ENCODE measurements around the gene PPIF. TPM values are rescaled to one million over a fixed set of nuclear protein-coding genes. Genes with fewer than 3 reads are reported as not detected.

Gene PPIF
- total RNA-seq, 4 donors from 2014 or later = 40.2 to 141 (median 56.6) TPM

DNA sequence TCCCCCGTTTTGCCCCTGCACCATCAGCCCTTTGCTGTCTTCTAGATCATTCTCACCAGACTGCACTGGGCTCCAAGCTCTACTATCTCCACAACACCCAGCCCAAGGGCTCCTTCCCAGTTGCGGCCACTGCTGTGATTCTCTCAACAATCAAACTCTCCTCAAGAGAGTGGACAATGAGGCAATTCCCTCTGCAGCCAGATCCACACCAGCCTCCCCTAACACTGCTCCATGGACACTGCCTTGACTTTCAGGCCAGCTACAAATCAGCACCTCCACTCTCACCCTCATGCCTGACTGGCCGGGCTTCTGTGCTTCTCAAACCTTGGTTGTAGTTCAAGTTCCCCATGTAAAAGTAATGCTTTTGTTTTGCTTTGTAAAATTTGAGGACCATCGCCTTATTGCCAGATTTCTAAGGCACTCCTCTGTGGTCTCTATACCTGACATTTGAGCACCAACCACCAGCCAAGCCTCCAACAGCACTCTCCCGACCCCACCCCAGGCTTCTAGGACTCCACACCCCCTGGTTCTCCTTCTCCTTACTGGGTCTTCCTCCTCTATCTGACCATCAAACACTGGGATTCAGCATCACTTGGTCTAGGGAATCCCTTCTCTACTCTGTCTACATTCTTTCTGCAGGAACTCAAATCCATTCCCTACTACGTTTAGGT lies 45.4 kb downstream of the PPIF start:
- Histone ChIP-seq H3K4me3 (no peak overlapping the region), H3K9me3 (no peaks in the 10 kb centered on the region), H3K4me1 (peaks cover 6 to 39% (median 17%) of the 10 kb centered on the region in 3 donors), H3K27ac (no peak overlapping the region), H3K27me3 (no peaks in the 10 kb centered on the region), H3K36me3 (peaks cover 0 to 14% (median 0%) of the 10 kb centered on the region in 3 donors)
- TF ChIP-seq POLR2A (IDR thresholded peaks at IDR 0.05) (no peak), CTCF (IDR thresholded peaks at IDR 0.05) (no peak)
- WGBS, 2 donors = 78 to 90% methylated on average over 6 of the region's 6 CpGs
- DNase-seq = no peak
- intact Hi-C loops (cut with DNase I) = no loop called here

DNA sequence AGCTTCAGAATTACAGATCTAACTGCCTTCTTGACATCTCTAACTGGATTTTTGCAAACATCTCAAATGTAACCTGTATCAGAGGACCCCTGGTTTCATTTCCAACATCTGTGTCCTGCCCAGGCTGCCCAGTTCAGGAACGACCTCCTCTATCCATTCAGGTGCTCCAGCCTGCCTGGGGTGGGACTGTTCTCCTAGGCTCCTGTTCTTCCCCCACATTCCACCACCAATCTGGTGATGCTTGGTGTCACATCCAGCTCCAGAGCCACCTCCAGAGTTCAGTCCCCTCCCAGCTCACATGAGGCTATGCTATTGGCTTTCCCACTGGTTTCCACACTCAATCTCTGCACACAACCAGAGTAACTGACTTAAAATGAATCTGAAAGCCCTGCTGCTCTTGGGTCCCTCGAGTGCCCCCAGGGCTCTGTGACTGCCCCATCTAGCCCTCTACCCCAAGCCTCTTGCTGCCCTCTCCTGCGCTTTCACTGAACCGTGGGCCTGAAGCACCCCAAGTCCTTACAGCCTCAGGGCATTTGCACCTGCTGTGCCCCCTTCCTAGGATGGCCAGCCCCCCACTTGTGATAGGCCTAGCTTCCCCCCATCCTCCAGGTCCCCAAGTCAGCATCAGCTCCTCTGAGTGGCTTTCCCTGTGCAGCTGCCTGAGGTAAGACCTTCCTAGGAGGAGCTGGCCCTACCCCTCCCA lies 46.1 kb downstream of the PPIF start:
- Histone ChIP-seq H3K36me3 (peaks cover 0 to 14% (median 0%) of the 10 kb centered on the region in 3 donors), H3K27ac (peak overlapping the region in 1 of 4 donors; percentile 0), H3K27me3 (no peaks in the 10 kb centered on the region), H3K4me1 (peaks cover 10 to 37% (median 25%) of the 10 kb centered on the region in 3 donors), H3K9me3 (no peaks in the 10 kb centered on the region), H3K4me3 (no peak overlapping the region)
- TF ChIP-seq CTCF (IDR thresholded peaks at IDR 0.05) = no peak
- DNase-seq = no peak
- 53 to 73% methylated on average over 2 to 4 of the region's 4 CpGs for WGBS, 2 donors
- intact Hi-C loops (cut with DNase I) = no loop called here

DNA sequence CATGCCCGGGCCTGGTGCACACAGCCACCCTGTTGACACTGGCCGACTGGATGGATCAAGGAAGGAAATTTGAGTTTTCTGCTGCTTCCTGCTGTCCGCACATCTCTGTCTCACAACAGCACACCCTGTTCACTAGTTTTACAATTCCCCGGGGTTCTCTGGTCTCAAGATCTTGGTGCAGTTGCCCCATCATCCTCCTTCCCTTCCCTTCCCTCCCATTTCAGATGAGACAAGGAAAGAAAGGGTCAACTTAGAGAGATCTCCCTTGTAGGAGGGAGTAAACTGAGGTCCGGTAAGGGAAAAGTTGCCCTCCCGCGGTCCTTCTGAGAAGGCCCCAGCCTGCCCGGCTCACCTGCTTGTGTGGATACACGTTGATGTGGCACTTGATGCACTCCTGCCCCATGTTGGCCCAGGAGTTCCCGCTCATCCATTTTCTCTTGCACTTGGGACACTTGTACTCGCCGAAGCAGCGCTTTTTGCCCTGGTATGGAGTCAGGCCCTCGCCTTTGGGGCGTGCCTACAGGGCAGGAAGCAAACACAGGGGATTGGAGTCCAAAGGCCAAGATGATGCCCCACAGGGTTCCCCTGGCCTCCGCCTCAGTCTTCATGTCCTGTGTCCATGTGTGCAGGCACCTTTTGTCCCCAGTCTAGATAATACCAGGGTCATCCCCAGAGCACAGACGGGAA lies 46.8 kb downstream of the PPIF start:
- WGBS, 2 donors = 90 to 94% methylated on average over 8 to 16 of the region's 17 CpGs
- Histone ChIP-seq H3K27me3 (no peaks in the 10 kb centered on the region), H3K36me3 (peaks cover 0 to 14% (median 0%) of the 10 kb centered on the region in 3 donors), H3K4me3 (no peak overlapping the region), H3K4me1 (peaks cover 15 to 37% (median 32%) of the 10 kb centered on the region in 3 donors), H3K27ac (no peak overlapping the region), H3K9me3 (no peaks in the 10 kb centered on the region)
- DNase-seq = no peak
- TF ChIP-seq CTCF (IDR thresholded peaks at IDR 0.05) (no peak), POLR2A (IDR thresholded peaks at IDR 0.05) (no peak)
- intact Hi-C loops (cut with DNase I) = no loop called here

GRCh38 chr10:79394664-79395063 lies 47.4 kb downstream of the PPIF start:
- Histone ChIP-seq H3K27ac (no peak overlapping the region), H3K27me3 (no peaks in the 10 kb centered on the region), H3K4me1 (peaks cover 19 to 38% (median 37%) of the 10 kb centered on the region in 3 donors), H3K9me3 (no peaks in the 10 kb centered on the region), H3K4me3 (no peak overlapping the region), H3K36me3 (peaks cover 0 to 14% (median 0%) of the 10 kb centered on the region in 3 donors)
- TF ChIP-seq CTCF (IDR thresholded peaks at IDR 0.05) (no peak), POLR2A (IDR thresholded peaks at IDR 0.05) (no peak)
- 84 to 85% methylated on average over 5 of the region's 5 CpGs for WGBS, 2 donors
- DNase-seq = no peak
- intact Hi-C loops (cut with DNase I) = no loop called here

- H3K4me3 ChIP-seq = no peak overlapping the region
- H3K27me3 ChIP-seq = no peaks in the 10 kb centered on the region
- no peak for TF ChIP-seq POLR2A (IDR thresholded peaks at IDR 0.05)
- TF ChIP-seq CTCF (IDR thresholded peaks at IDR 0.05) = no peak
- WGBS, 2 donors = 75 to 80% methylated on average over 4 to 5 of the region's 5 CpGs
- peak overlapping the region in 2 of 4 donors; percentile 87 to 92 for H3K27ac ChIP-seq
- intact Hi-C loops (cut with DNase I) = no loop called here
- no peaks in the 10 kb centered on the region for H3K9me3 ChIP-seq
- no peak for DNase-seq
- H3K4me1 ChIP-seq = peaks cover 18 to 48% (median 22%) of the 10 kb centered on the region in 3 donors
- peaks cover 0 to 14% (median 0%) of the 10 kb centered on the region in 3 donors for H3K36me3 ChIP-seq
These were observed 49.3 kb downstream of the PPIF start for GRCh38 chr10:79396520-79396919.

All from esophagus squamous epithelium (tissue), 5 donors.